HUES6 (cell line): ENCODE results near the gene ECD.

ENCODE experiments used
- H3K27ac ChIP-seq: 2 replicates; pipeline ENCODE4 v1.7.0; 2013; ENCODE audit warnings: low read depth, mild to moderate bottlenecking, low read length, inconsistent platforms
- H3K27me3 ChIP-seq: 2 replicates; pipeline ENCODE4 v1.6.1; 2013; ENCODE audit warnings: low read length; ENCODE audit not compliant: control insufficient read depth, insufficient read depth
- H3K36me3 ChIP-seq: 2 replicates; pipeline ENCODE4 v1.6.1; 2013; ENCODE audit warnings: low read length; ENCODE audit not compliant: control insufficient read depth, insufficient read depth
- H3K4me1 ChIP-seq: 2 replicates; pipeline ENCODE4 v1.6.1; 2013; ENCODE audit warnings: low read length; ENCODE audit not compliant: control insufficient read depth, insufficient read depth
- H3K4me3 ChIP-seq: 2 replicates; pipeline ENCODE4 v1.5.1; 2013; ENCODE audit warnings: low read depth, low read length
- H3K9ac ChIP-seq: one replicate; pipeline ENCODE4 v1.6.1; 2013; ENCODE audit warnings: mild to moderate bottlenecking, low read length
- H3K9me3 ChIP-seq: 2 replicates; pipeline ENCODE4 v1.6.1; 2013; ENCODE audit warnings: low read depth, low read length; ENCODE audit not compliant: control insufficient read depth, insufficient read depth

ECD gene

GRCh38 chr10:73167783-73168464, at the start of gene ECD, which contains the start of gene FAM149B1:
Gene ECD (minus strand): TSS chr10:73168008. CDS start chr10:73163937, 4,071 bp downstream.
Gene FAM149B1 (plus strand): TSS chr10:73168119. CDS start chr10:73168340, 221 bp downstream.
- Histone ChIP-seq H3K9ac (peak within 1 kb of the TSS; percentile 85), H3K9me3 (no peaks in the 10 kb centered on the region), H3K27me3 (no peaks in the 10 kb centered on the region), H3K4me1 (no peaks in the 10 kb centered on the region), H3K36me3 (peaks cover 11% of the 10 kb centered on the region), H3K4me3 (peak within 1 kb of the TSS; percentile 84), H3K27ac (peak within 1 kb of the TSS; percentile 43; the same call in 1 of the 2 replicates)

- H3K27ac ChIP-seq, result no peak overlapping the region
- peaks cover 14% of the 10 kb centered on the region for H3K36me3 ChIP-seq
- H3K4me3 ChIP-seq, result no peak overlapping the region
- H3K9me3 ChIP-seq, result no peaks in the 10 kb centered on the region
- no peak overlapping the region for H3K9ac ChIP-seq
- no peaks in the 10 kb centered on the region for H3K27me3 ChIP-seq
- no peaks in the 10 kb centered on the region for H3K4me1 ChIP-seq
Observed at GRCh38 chr10:73215749-73216148, 47.9 kb upstream of the ECD start.

GRCh38 chr10:73211106-73211811, 43.5 kb upstream of the ECD start:
- Histone ChIP-seq H3K9ac (no peak overlapping the region), H3K27me3 (no peaks in the 10 kb centered on the region), H3K4me3 (no peak overlapping the region), H3K36me3 (peaks cover 22% of the 10 kb centered on the region), H3K9me3 (peaks cover 13% of the 10 kb centered on the region), H3K4me1 (no peaks in the 10 kb centered on the region), H3K27ac (no peak overlapping the region)

- H3K27ac ChIP-seq, result no peak overlapping the region
- peaks cover 23% of the 10 kb centered on the region for H3K36me3 ChIP-seq
- no peak overlapping the region for H3K4me3 ChIP-seq
- no peak overlapping the region for H3K9ac ChIP-seq
- H3K4me1 ChIP-seq, result no peaks in the 10 kb centered on the region
- no peaks in the 10 kb centered on the region for H3K27me3 ChIP-seq
- peaks cover 20% of the 10 kb centered on the region for H3K9me3 ChIP-seq
Observed at GRCh38 chr10:73210395-73211105, 42.7 kb upstream of the ECD start.

GRCh38 chr10:73209705-73210104, 41.9 kb upstream of the ECD start:
- Histone ChIP-seq H3K4me3 (no peak overlapping the region), H3K9ac (no peak overlapping the region), H3K9me3 (peaks cover 27% of the 10 kb centered on the region), H3K36me3 (peaks cover 26% of the 10 kb centered on the region), H3K27ac (no peak overlapping the region), H3K4me1 (no peaks in the 10 kb centered on the region), H3K27me3 (no peaks in the 10 kb centered on the region)

GRCh38 chr10:73207883-73208282, 40.1 kb upstream of the ECD start:
- H3K4me3 ChIP-seq, result no peak overlapping the region
- no peak overlapping the region for H3K27ac ChIP-seq
- no peaks in the 10 kb centered on the region for H3K4me1 ChIP-seq
- no peak overlapping the region for H3K9ac ChIP-seq
- H3K9me3 ChIP-seq, result peaks cover 27% of the 10 kb centered on the region
- peaks cover 26% of the 10 kb centered on the region for H3K36me3 ChIP-seq
- no peaks in the 10 kb centered on the region for H3K27me3 ChIP-seq

GRCh38 chr10:73206385-73206784, 38.6 kb upstream of the ECD start:
- Histone ChIP-seq H3K4me3 (no peak overlapping the region), H3K9ac (no peak overlapping the region), H3K36me3 (peaks cover 26% of the 10 kb centered on the region), H3K27me3 (no peaks in the 10 kb centered on the region), H3K9me3 (peaks cover 27% of the 10 kb centered on the region), H3K4me1 (no peaks in the 10 kb centered on the region), H3K27ac (no peak overlapping the region)

- no peak overlapping the region for H3K9ac ChIP-seq
- H3K4me3 ChIP-seq, result no peak overlapping the region
- H3K4me1 ChIP-seq, result no peaks in the 10 kb centered on the region
- no peak overlapping the region for H3K27ac ChIP-seq
- peaks cover 26% of the 10 kb centered on the region for H3K36me3 ChIP-seq
- peaks cover 27% of the 10 kb centered on the region for H3K9me3 ChIP-seq
- no peaks in the 10 kb centered on the region for H3K27me3 ChIP-seq
Observed at GRCh38 chr10:73205890-73206289, 38.1 kb upstream of the ECD start.

- Histone ChIP-seq H3K4me3 (no peak overlapping the region), H3K9me3 (peaks cover 27% of the 10 kb centered on the region), H3K27ac (no peak overlapping the region), H3K9ac (no peak overlapping the region), H3K36me3 (peaks cover 20% of the 10 kb centered on the region), H3K4me1 (no peaks in the 10 kb centered on the region), H3K27me3 (no peaks in the 10 kb centered on the region)
Observed at GRCh38 chr10:73205081-73205480, 37.3 kb upstream of the ECD start.

- Histone ChIP-seq H3K4me3 (no peak overlapping the region), H3K27ac (no peak overlapping the region), H3K27me3 (no peaks in the 10 kb centered on the region), H3K9ac (no peak overlapping the region), H3K36me3 (0 out of 2 replicates have a peak, but pooled peaks cover 2% of the 10 kb centered on the region), H3K4me1 (no peaks in the 10 kb centered on the region), H3K9me3 (no peaks in the 10 kb centered on the region)
Observed at GRCh38 chr10:73190188-73190587, 22.4 kb upstream of the ECD start.

- Histone ChIP-seq H3K4me3 (no peak overlapping the region), H3K36me3 (peaks cover 11% of the 10 kb centered on the region), H3K27me3 (no peaks in the 10 kb centered on the region), H3K9ac (no peak overlapping the region), H3K4me1 (no peaks in the 10 kb centered on the region), H3K27ac (no peak overlapping the region), H3K9me3 (no peaks in the 10 kb centered on the region)
Observed at GRCh38 chr10:73186266-73186665, 18.5 kb upstream of the ECD start.
